ENCODE measurements around the gene TLL1. TPM values are rescaled to one million over a fixed set of nuclear protein-coding genes. Genes with fewer than 3 reads are reported as not detected.

TLL1 gene
- total RNA-seq, 1 experiment from 2014 or later, result 0.37 TPM

DNA sequence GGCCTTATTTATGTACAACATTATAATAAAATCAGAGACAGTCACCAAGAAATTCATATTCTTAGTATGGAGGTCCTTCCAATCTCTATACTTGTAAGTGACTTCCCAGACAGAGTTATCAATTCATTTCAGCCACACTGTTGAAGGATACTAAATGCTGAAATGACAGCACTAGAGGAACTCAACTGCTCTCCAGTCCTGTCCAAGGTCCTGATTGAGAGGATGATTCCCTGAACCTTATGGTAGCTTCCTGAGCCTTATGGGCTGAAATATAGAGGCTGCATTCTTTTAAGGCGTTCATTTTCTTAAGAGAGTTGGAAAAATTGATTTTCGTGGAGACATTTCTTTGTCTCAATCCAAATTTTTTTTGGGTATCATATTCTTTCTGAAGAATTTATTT is 205.9 kb downstream of the TLL1 start:
- Histone ChIP-seq H3K27ac (ENCODE audit: low read depth, low read length) (no peak overlapping the region), H3K4me2 (ENCODE audit: low read length) (no peak overlapping the region), H3K36me3 (ENCODE audit: control insufficient read depth in 1 of 2, insufficient read depth in 2 of 2, low read length in 2 of 2) (no peaks in the 10 kb centered on the region), H3K9me2 (ENCODE audit: insufficient read depth) (no peaks in the 10 kb centered on the region), H3K4me1 (ENCODE audit: control insufficient read depth in 1 of 2, insufficient read depth in 2 of 2, low read length in 2 of 2) (no peaks in the 10 kb centered on the region), H3K9me3 (ENCODE audit: control insufficient read depth in 1 of 2, insufficient read depth in 1 of 2, low read depth in 1 of 2, low read length in 2 of 2) (no peaks in the 10 kb centered on the region), H3K4me3 (replicated peaks in 1 of 2; ENCODE audit: low read depth in 1 of 2, low read length in 2 of 2) (no peak overlapping the region), H3K27me3 (ENCODE audit: insufficient read depth, low read length) (no peaks in the 10 kb centered on the region), H2AFZ (ENCODE audit: low read depth, low read length, poor library complexity, severe bottlenecking) (no peak overlapping the region), H3K79me2 (ENCODE audit: insufficient read depth, low read length) (no peaks in the 10 kb centered on the region), H3K9ac (ENCODE audit: low read length) (no peak overlapping the region), H4K20me1 (ENCODE audit: insufficient read depth) (no peaks in the 10 kb centered on the region)
- no peak for DNase-seq (ENCODE audit: low read depth, low spot score)
- ChIA-PET RAD21 (ENCODE audit: low non-redundant PET in 1 of 2, low total read pairs in 2 of 2, uncharacterized antibody in 2 of 2, unreplicated experiment in 2 of 2) (no interaction called here), CTCF (no interaction called here), POLR2A (no interaction called here)
- TF ChIP-seq REST (IDR thresholded peaks at IDR 0.05; ENCODE audit: low read depth) (peak; percentile 50), EZH2phosphoT487 (IDR thresholded peaks at IDR 0.05; ENCODE audit: borderline replicate concordance) (no peak), SRF (IDR thresholded peaks at IDR 0.05; ENCODE audit: low read depth) (no peak)
- TF ChIP-seq, protein P1, sequence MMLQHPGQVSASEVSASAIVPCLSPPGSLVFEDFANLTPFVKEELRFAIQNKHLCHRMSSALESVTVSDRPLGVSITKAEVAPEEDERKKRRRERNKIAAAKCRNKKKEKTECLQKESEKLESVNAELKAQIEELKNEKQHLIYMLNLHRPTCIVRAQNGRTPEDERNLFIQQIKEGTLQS (IDR thresholded peaks at IDR 0.05), result no peak
- BruUV-seq (replicated peaks), result no TSS peak
- intact Hi-C loops (cut with micrococcal nuclease), result no loop called here
- no peak for ATAC-seq

- no TSS peak for BruUV-seq (replicated peaks)
- TF ChIP-seq ZFX (IDR thresholded peaks at IDR 0.05) (no peak), YY1 (IDR thresholded peaks at IDR 0.05; ENCODE audit: extremely low read depth, insufficient replicate concordance, low read depth, low read length) (no peak), CEBPB (IDR thresholded peaks at IDR 0.05; ENCODE audit: low read depth) (no peak)
- H3K9me3 ChIP-seq (ENCODE audit: control insufficient read depth in 1 of 2, insufficient read depth in 1 of 2, low read depth in 1 of 2, low read length in 2 of 2), result no peaks in the 10 kb centered on the region
- no peaks in the 10 kb centered on the region for H4K20me1 ChIP-seq (ENCODE audit: insufficient read depth)
- POLR2A ChIA-PET, result no interaction called here
- ATAC-seq (no peak), DNase-seq (ENCODE audit: low read depth, low spot score) (no peak)
- no peak overlapping the region for H3K9ac ChIP-seq (ENCODE audit: low read length)
- H3K4me1 ChIP-seq (ENCODE audit: control insufficient read depth in 1 of 2, insufficient read depth in 2 of 2, low read length in 2 of 2), result no peaks in the 10 kb centered on the region
- no peaks in the 10 kb centered on the region for H3K36me3 ChIP-seq (ENCODE audit: control insufficient read depth in 1 of 2, insufficient read depth in 2 of 2, low read length in 2 of 2)
- RAD21 ChIA-PET (ENCODE audit: low non-redundant PET in 1 of 2, low total read pairs in 2 of 2, uncharacterized antibody in 2 of 2, unreplicated experiment in 2 of 2), result no interaction called here
- H3K27ac ChIP-seq (ENCODE audit: low read depth, low read length), result no peak overlapping the region
- CTCF ChIA-PET, result interaction anchor here (0.9 kb wide), 1 partner anchor 594 kb away, joined by 3 read pairs; no protein-coding TSS in a partner anchor
- H3K4me2 ChIP-seq (ENCODE audit: low read length), result no peak overlapping the region
- intact Hi-C loops (cut with micrococcal nuclease), result no loop called here
- no peaks in the 10 kb centered on the region for H3K79me2 ChIP-seq (ENCODE audit: insufficient read depth, low read length)
- no peaks in the 10 kb centered on the region for H3K27me3 ChIP-seq (ENCODE audit: insufficient read depth, low read length)
- H3K9me2 ChIP-seq (ENCODE audit: insufficient read depth), result no peaks in the 10 kb centered on the region
- H2AFZ ChIP-seq (ENCODE audit: low read depth, low read length, poor library complexity, severe bottlenecking), result no peak overlapping the region
- no peak overlapping the region for H3K4me3 ChIP-seq (replicated peaks in 1 of 2; ENCODE audit: low read depth in 1 of 2, low read length in 2 of 2)
These were observed 214.5 kb downstream of the TLL1 start for GRCh38 chr4:166087569-166087968.

All from HCT116 (cell line).